IMR-90 (cell line): ENCODE measurements around the gene PDE6B. TPM values are rescaled to one million over a fixed set of nuclear protein-coding genes. Genes with fewer than 3 reads are reported as not detected.

Experiments
- ATAC-seq: fragments of 200-7000 bp; cut with Tn5 transposase; 2 replicates; pipeline ENCODE4 v1.9.1; 2020; ENCODE audit warnings: low read depth, mild to moderate bottlenecking, moderate library complexity
- BruUV-seq: library from RNA; stranded (reverse); fragments of 400-500 nt; replicated peaks from 2 replicates; lab custom pipeline; 2021; lab: Mats Ljungman, UMichigan
- CTCF ChIA-PET: fragments of 300-600 bp; formaldehyde crosslinking; extraction: SDS; loops from one replicate; lab custom pipeline; 2021; ENCODE audit warnings: antibody characterized with exemption; lab: Yijun Ruan, JAX
- POLR2A ChIA-PET: fragments of 300-600 bp; sonication (Branson Sonifier 250); formaldehyde crosslinking; loops from one replicate; lab custom pipeline; 2022; ENCODE audit warnings: antibody characterized with exemption; ENCODE audit not compliant: unreplicated experiment; lab: Charles Lee
- DNase-seq: peaks from one replicate; pipeline ENCODE4 v3.0.0; 2013
- H2AFZ ChIP-seq: replicated peaks from 2 replicates; pipeline ENCODE3; 2013; ENCODE audit warnings: low read length, mild to moderate bottlenecking; ENCODE audit not compliant: poor library complexity
- H2AK5ac ChIP-seq: 2 replicates; pipeline ENCODE4 v1.6.1; 2013; ENCODE audit warnings: low read depth, low read length, inconsistent platforms
- H2AK9ac ChIP-seq: replicated peaks from 2 replicates; pipeline ENCODE3; 2013; ENCODE audit warnings: mild to moderate bottlenecking, low read depth, low read length, moderate library complexity; ENCODE audit not compliant: poor library complexity
- H2BK120ac ChIP-seq: 2 replicates; pipeline ENCODE4 v1.6.1; 2013; ENCODE audit warnings: low read depth, low read length, inconsistent platforms
- H2BK15ac ChIP-seq: 3 replicates; pipeline ENCODE4 v1.6.1; 2013; ENCODE audit warnings: low read depth, low read length, inconsistent platforms
- H2BK20ac ChIP-seq: 2 replicates; pipeline ENCODE4 v1.6.1; 2013; ENCODE audit warnings: low read depth, mild to moderate bottlenecking, inconsistent platforms, low read length, moderate library complexity
- H2BK5ac ChIP-seq: 2 replicates; pipeline ENCODE4 v1.6.1; 2013; ENCODE audit warnings: mild to moderate bottlenecking, low read depth, low read length, inconsistent platforms; ENCODE audit not compliant: poor library complexity, severe bottlenecking
- H3K14ac ChIP-seq: replicated peaks from 2 replicates; pipeline ENCODE4 v1.6.1; 2013; ENCODE audit warnings: low read depth, low read length, inconsistent platforms
- H3K18ac ChIP-seq: 2 replicates; pipeline ENCODE4 v1.6.1; 2013; ENCODE audit warnings: low read depth, low read length, control low read depth
- H3K23ac ChIP-seq: 2 replicates; pipeline ENCODE4 v1.6.1; 2013; ENCODE audit warnings: low read depth, low read length, inconsistent platforms
- H3K27ac ChIP-seq: 2 replicates; pipeline ENCODE4 v1.5.1; 2013; ENCODE audit warnings: mild to moderate bottlenecking, control low read depth, low read length; ENCODE audit not compliant: insufficient read depth
- H3K27me3 ChIP-seq: 2 replicates; pipeline ENCODE4 v1.6.1; 2013; ENCODE audit warnings: low read length; ENCODE audit not compliant: control insufficient read depth, insufficient read depth
- H3K36me3 ChIP-seq: 2 replicates; pipeline ENCODE4 v1.6.1; 2013; ENCODE audit warnings: low read length, mixed read lengths; ENCODE audit not compliant: control insufficient read depth, insufficient read depth
- H3K4ac ChIP-seq: 2 replicates; pipeline ENCODE4 v1.6.1; 2013; ENCODE audit warnings: low read depth, low read length, inconsistent platforms
- H3K4me1 ChIP-seq: 2 replicates; pipeline ENCODE4 v1.6.1; 2013; ENCODE audit warnings: low read length, mixed read lengths; ENCODE audit not compliant: control insufficient read depth, insufficient read depth
- H3K4me2 ChIP-seq: 2 replicates; pipeline ENCODE4 v1.6.1; 2013; ENCODE audit warnings: low read depth, mild to moderate bottlenecking, control low read depth, low read length, moderate library complexity
- H3K4me3 ChIP-seq: 2 replicates; pipeline ENCODE4 v1.5.1; 2013; ENCODE audit warnings: low read depth, mild to moderate bottlenecking, control low read depth, low read length, moderate library complexity; ENCODE audit not compliant: insufficient read depth
- H3K56ac ChIP-seq: 2 replicates; pipeline ENCODE4 v1.6.1; 2013; ENCODE audit warnings: low read length, inconsistent platforms; ENCODE audit not compliant: insufficient read depth; ENCODE audit errors: extremely low read depth
- H3K79me1 ChIP-seq, 2 experiments: 2 replicates each; pipeline ENCODE4 v1.6.1; 2013; ENCODE audit warnings: low read length in 2 of 2, inconsistent platforms in 1 of 2, low read depth in 1 of 2
- H3K9ac ChIP-seq: 2 replicates; pipeline ENCODE4 v1.6.1; 2013; ENCODE audit warnings: low read depth, low read length, control low read depth
- H3K9me1 ChIP-seq: 2 replicates; pipeline ENCODE4 v1.6.1; 2013; ENCODE audit warnings: low read length, inconsistent platforms; ENCODE audit not compliant: insufficient read depth
- H3K9me3 ChIP-seq: 2 replicates; pipeline ENCODE4 v1.6.1; 2013; ENCODE audit warnings: low read length; ENCODE audit not compliant: control insufficient read depth, insufficient read depth
- H4K20me1 ChIP-seq: 2 replicates; pipeline ENCODE4 v1.6.1; 2013; ENCODE audit warnings: low read length, inconsistent platforms; ENCODE audit not compliant: insufficient read depth
- H4K5ac ChIP-seq: 2 replicates; pipeline ENCODE4 v1.6.1; 2013; ENCODE audit warnings: mild to moderate bottlenecking, low read depth, low read length, control low read depth
- H4K8ac ChIP-seq, 2 experiments: 2 replicates each; pipeline ENCODE4 v1.6.1; 2013; ENCODE audit warnings: low read depth in 2 of 2, low read length in 2 of 2, control low read depth in 1 of 2, inconsistent platforms in 1 of 2
- H4K91ac ChIP-seq: 2 replicates; pipeline ENCODE4 v1.6.1; 2013; ENCODE audit warnings: low read depth, low read length, inconsistent platforms; ENCODE audit not compliant: insufficient read depth
- BHLHE40 ChIP-seq: fragments of 150-350 bp; IDR thresholded peaks from 2 replicates; pipeline ENCODE4 v1.6.1; 2016; ENCODE audit warnings: mild to moderate bottlenecking, low read depth, low read length
- CEBPB ChIP-seq: IDR thresholded peaks from 2 replicates; pipeline ENCODE4 v1.6.1; 2012; ENCODE audit warnings: low read depth, low read length, improper control_type of control experiment
- CHD1 ChIP-seq: IDR thresholded peaks from 2 replicates; pipeline ENCODE4 v1.6.1; 2012; ENCODE audit warnings: low read depth, low read length, improper control_type of control experiment
- FOS ChIP-seq: fragments of 150-350 bp; IDR thresholded peaks from 2 replicates; pipeline ENCODE4 v1.6.1; 2016; ENCODE audit warnings: low read depth, low read length
- MAFK ChIP-seq: IDR thresholded peaks from 2 replicates; pipeline ENCODE4 v1.6.1; 2012; ENCODE audit warnings: low read depth, low read length, improper control_type of control experiment
- MAZ ChIP-seq: IDR thresholded peaks from 2 replicates; pipeline ENCODE4 v1.6.1; 2012; ENCODE audit warnings: low read depth, mild to moderate bottlenecking, low read length, improper control_type of control experiment, moderate library complexity, borderline replicate concordance
- MXI1 ChIP-seq: IDR thresholded peaks from 2 replicates; pipeline ENCODE4 v1.6.1; 2012; ENCODE audit warnings: low read depth, mild to moderate bottlenecking, low read length, moderate library complexity, borderline replicate concordance
- NFE2L2 ChIP-seq: fragments of 150-350 bp; IDR thresholded peaks from 2 replicates; pipeline ENCODE4 v1.6.1; 2016; ENCODE audit warnings: low read depth, mild to moderate bottlenecking, low read length
- POLR2A ChIP-seq: IDR thresholded peaks from 2 replicates; pipeline ENCODE4 v1.6.1; 2012; ENCODE audit warnings: mild to moderate bottlenecking, low read depth, low read length
- RAD21 ChIP-seq: IDR thresholded peaks from 2 replicates; pipeline ENCODE4 v1.6.1; 2012; ENCODE audit warnings: low read length, improper control_type of control experiment
- RCOR1 ChIP-seq: IDR thresholded peaks from 2 replicates; pipeline ENCODE4 v1.6.1; 2012; ENCODE audit warnings: mild to moderate bottlenecking, low read length, improper control_type of control experiment; ENCODE audit not compliant: insufficient replicate concordance
- RFX5 ChIP-seq: IDR thresholded peaks from 2 replicates; pipeline ENCODE4 v1.8.0; 2012; ENCODE audit warnings: low read depth, mild to moderate bottlenecking, low read length, moderate library complexity
- SMC3 ChIP-seq: fragments of 150-350 bp; IDR thresholded peaks from 2 replicates; pipeline ENCODE4 v1.6.1; 2016; ENCODE audit warnings: low read depth, mild to moderate bottlenecking, antibody characterized with exemption, low read length, moderate library complexity
- WGBS, 2 experiments: methylation state at CpG; one replicate each; pipeline versions ENCODE4 v1.1.5 to v1.1.7; 2013; ENCODE audit warnings: missing lambda C conversion rate in 2 of 2; ENCODE audit not compliant: insufficient read length in 1 of 2; ENCODE audit errors: extremely low coverage in 2 of 2; 5-methylcytosine and 5-hydroxymethylcytosine counted together
- dilution Hi-C: fragments of 300-500 bp; cut with HindIII; formaldehyde crosslinking; loops from one replicate; pipeline ENCODE4 v1.14.3; 2018; ENCODE audit warnings: low sequenced_read_pairs; ENCODE audit not compliant: unreplicated experiment
- in situ Hi-C: fragments of 300-500 bp; cut with MboI; formaldehyde crosslinking; loops from 3 replicates; pipeline ENCODE4 v1.14.3; 2019; ENCODE audit warnings: low sequenced_read_pairs, inconsistent platforms, mixed read lengths
- intact Hi-C: fragments of 100-400 bp; cut with micrococcal nuclease; formaldehyde crosslinking; loops from 2 replicates; pipeline ENCODE4 v1.10.0; 2022
- polyA plus RNA-seq, 3 experiments: library from polyadenylated mRNA; depleted of rRNA; stranded (reverse); fragments of >200 nt; gene quantifications; 2 replicates each; pipeline ENCODE4 v1.2.3, GENCODE V29; 2012; ENCODE audit warnings: low replicate concordance in 1 of 3
- total RNA-seq: library from RNA; depleted of rRNA; stranded (reverse); fragments of >200 nt; gene quantifications from 2 replicates; pipeline ENCODE4 v1.2.3, GENCODE V29; 2012
- TF ChIP-seq, protein P1 (sequence below): fragments of 150-350 bp; IDR thresholded peaks from 2 replicates; pipeline ENCODE4 v1.6.1; 2016; ENCODE audit warnings: low read depth, mild to moderate bottlenecking, low read length, moderate library complexity, borderline replicate concordance
- TF ChIP-seq, protein P2 (sequence below): fragments of 150-350 bp; IDR thresholded peaks from 2 replicates; pipeline ENCODE4 v1.6.1; 2017; ENCODE audit warnings: mild to moderate bottlenecking, antibody characterized with exemption, low read length, low read depth
- TF ChIP-seq, protein P3 (sequence below): conservative IDR thresholded peaks from 2 replicates; pipeline ENCODE4 v1.5.1; 2012; ENCODE audit warnings: mild to moderate bottlenecking, low read depth, low read length, improper control_type of control experiment

PDE6B gene
- total and polyA plus RNA-seq, 2 of the 4 experiments (the other 2 are of a cell fraction) = under 0.01 TPM; not detected in 1

DNA sequence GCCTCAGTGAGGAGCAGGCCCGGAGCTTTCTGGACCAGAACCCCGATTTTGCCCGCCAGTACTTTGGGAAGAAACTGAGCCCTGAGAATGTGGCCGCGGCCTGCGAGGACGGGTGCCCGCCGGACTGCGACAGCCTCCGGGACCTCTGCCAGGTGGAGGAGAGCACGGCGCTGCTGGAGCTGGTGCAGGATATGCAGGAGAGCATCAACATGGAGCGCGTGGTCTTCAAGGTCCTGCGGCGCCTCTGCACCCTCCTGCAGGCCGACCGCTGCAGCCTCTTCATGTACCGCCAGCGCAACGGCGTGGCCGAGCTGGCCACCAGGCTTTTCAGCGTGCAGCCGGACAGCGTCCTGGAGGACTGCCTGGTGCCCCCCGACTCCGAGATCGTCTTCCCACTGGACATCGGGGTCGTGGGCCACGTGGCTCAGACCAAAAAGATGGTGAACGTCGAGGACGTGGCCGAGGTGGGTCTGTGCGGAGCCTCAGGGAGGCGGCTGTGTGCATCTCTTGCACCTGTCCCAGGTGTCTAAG, 323 bp downstream of the PDE6B start:
- peaks cover 15% of the 10 kb centered on the region for H3K9me3 ChIP-seq
- CTCF ChIA-PET = no interaction called here

More for the DNA sequence above, 323 bp downstream of the PDE6B start:
- intact Hi-C loops (no loop called here), dilution Hi-C loops (no loop called here), in situ Hi-C loops (no loop called here)
- H3K27ac ChIP-seq = no peak overlapping the region
- no peak overlapping the region for H4K91ac ChIP-seq
- no peak overlapping the region for H2BK120ac ChIP-seq
- DNase-seq = no peak
- no peak overlapping the region for H3K56ac ChIP-seq
- POLR2A ChIA-PET = no interaction called here
- no peak overlapping the region for H3K4me2 ChIP-seq
- no peak overlapping the region for H2AK5ac ChIP-seq
- no peaks in the 10 kb centered on the region for H3K4me1 ChIP-seq
- H3K4me3 ChIP-seq = no peak overlapping the region
- H3K18ac ChIP-seq = no peak overlapping the region
- H3K36me3 ChIP-seq = no peaks in the 10 kb centered on the region
- no peak overlapping the region for H2AFZ ChIP-seq
- no peak overlapping the region for H3K4ac ChIP-seq
- H3K9me1 ChIP-seq = no peaks in the 10 kb centered on the region
- no peaks in the 10 kb centered on the region for H4K20me1 ChIP-seq
- H3K9ac ChIP-seq = no peak overlapping the region
- H2AK9ac ChIP-seq = no peak overlapping the region
- no peak overlapping the region for H4K5ac ChIP-seq
- BruUV-seq = no TSS peak
- H3K27me3 ChIP-seq = no peaks in the 10 kb centered on the region
- ATAC-seq = no peak
- H3K14ac ChIP-seq = no peak overlapping the region
- H3K23ac ChIP-seq = no peak overlapping the region
- H2BK15ac ChIP-seq = no peak overlapping the region
- no peak for TF ChIP-seq NFE2L2
- TF ChIP-seq, protein P1, sequence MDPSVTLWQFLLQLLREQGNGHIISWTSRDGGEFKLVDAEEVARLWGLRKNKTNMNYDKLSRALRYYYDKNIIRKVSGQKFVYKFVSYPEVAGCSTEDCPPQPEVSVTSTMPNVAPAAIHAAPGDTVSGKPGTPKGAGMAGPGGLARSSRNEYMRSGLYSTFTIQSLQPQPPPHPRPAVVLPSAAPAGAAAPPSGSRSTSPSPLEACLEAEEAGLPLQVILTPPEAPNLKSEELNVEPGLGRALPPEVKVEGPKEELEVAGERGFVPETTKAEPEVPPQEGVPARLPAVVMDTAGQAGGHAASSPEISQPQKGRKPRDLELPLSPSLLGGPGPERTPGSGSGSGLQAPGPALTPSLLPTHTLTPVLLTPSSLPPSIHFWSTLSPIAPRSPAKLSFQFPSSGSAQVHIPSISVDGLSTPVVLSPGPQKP = no peak
- TF ChIP-seq, protein P2, sequence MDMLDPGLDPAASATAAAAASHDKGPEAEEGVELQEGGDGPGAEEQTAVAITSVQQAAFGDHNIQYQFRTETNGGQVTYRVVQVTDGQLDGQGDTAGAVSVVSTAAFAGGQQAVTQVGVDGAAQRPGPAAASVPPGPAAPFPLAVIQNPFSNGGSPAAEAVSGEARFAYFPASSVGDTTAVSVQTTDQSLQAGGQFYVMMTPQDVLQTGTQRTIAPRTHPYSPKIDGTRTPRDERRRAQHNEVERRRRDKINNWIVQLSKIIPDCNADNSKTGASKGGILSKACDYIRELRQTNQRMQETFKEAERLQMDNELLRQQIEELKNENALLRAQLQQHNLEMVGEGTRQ = no peak
- no peak for TF ChIP-seq RCOR1
- TF ChIP-seq RAD21 = no peak
- no peak for TF ChIP-seq RFX5
- no peak for TF ChIP-seq FOS
- no peak for TF ChIP-seq MAZ
- TF ChIP-seq MXI1 = no peak
- no peak for TF ChIP-seq SMC3
- TF ChIP-seq, protein P3, sequence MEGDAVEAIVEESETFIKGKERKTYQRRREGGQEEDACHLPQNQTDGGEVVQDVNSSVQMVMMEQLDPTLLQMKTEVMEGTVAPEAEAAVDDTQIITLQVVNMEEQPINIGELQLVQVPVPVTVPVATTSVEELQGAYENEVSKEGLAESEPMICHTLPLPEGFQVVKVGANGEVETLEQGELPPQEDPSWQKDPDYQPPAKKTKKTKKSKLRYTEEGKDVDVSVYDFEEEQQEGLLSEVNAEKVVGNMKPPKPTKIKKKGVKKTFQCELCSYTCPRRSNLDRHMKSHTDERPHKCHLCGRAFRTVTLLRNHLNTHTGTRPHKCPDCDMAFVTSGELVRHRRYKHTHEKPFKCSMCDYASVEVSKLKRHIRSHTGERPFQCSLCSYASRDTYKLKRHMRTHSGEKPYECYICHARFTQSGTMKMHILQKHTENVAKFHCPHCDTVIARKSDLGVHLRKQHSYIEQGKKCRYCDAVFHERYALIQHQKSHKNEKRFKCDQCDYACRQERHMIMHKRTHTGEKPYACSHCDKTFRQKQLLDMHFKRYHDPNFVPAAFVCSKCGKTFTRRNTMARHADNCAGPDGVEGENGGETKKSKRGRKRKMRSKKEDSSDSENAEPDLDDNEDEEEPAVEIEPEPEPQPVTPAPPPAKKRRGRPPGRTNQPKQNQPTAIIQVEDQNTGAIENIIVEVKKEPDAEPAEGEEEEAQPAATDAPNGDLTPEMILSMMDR = no peak
- TF ChIP-seq POLR2A = no peak
- TF ChIP-seq BHLHE40 = no peak
- TF ChIP-seq CHD1 = no peak
- TF ChIP-seq MAFK = no peak
- TF ChIP-seq CEBPB = no peak
- H4K8ac ChIP-seq = no peak overlapping the region
- H2BK20ac ChIP-seq = no peak overlapping the region
- WGBS, 2 experiments = 84% methylated on average over 25 of the region's 39 CpGs; no CpG with 5 or more reads in 1 of the 2 experiments
- no peaks in the 10 kb centered on the region for H3K79me1 ChIP-seq
- no peak overlapping the region for H2BK5ac ChIP-seq
